A549 treated with Mapracorat at 1 μM for 4 hours (cell line): Measurements from ENCODE around the gene TRAF2. TPM values are rescaled to one million over a fixed set of nuclear protein-coding genes. Genes with fewer than 3 reads are reported as not detected.

Source experiments
- total RNA-seq: library from RNA; stranded (reverse); fragments of 200-300 nt; extraction: Qiagen RNA extraction; gene quantifications from 5 replicates; pipeline ENCODE4 v1.2.3, GENCODE V29; 2022

The TRAF2 gene, protein sequence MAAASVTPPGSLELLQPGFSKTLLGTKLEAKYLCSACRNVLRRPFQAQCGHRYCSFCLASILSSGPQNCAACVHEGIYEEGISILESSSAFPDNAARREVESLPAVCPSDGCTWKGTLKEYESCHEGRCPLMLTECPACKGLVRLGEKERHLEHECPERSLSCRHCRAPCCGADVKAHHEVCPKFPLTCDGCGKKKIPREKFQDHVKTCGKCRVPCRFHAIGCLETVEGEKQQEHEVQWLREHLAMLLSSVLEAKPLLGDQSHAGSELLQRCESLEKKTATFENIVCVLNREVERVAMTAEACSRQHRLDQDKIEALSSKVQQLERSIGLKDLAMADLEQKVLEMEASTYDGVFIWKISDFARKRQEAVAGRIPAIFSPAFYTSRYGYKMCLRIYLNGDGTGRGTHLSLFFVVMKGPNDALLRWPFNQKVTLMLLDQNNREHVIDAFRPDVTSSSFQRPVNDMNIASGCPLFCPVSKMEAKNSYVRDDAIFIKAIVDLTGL
- total RNA-seq: 38.3 to 63.1 TPM (median 52.9 TPM) in 5 replicates

GRCh38 chr9:136885950-136886578 lies at the start of gene TRAF2:
Gene TRAF2, plus strand, starts transcription at chr9:136886516. Its CDS starts 12,225 bp downstream, at chr9:136898741.

GRCh38 chr9:136842380-136842948 lies 43.9 kb upstream of the TRAF2 start, which contains the start of gene AJM1:
Gene AJM1, plus strand, starts transcription at chr9:136842478. Its CDS starts 1,937 bp downstream, at chr9:136844415.

GRCh38 chr9:136849038-136849959 lies 37.0 kb upstream of the TRAF2 start, which contains the start of gene PHPT1:
Gene PHPT1, plus strand, starts transcription at chr9:136849409. Its CDS starts 22 bp downstream, at chr9:136849431.

DNA sequence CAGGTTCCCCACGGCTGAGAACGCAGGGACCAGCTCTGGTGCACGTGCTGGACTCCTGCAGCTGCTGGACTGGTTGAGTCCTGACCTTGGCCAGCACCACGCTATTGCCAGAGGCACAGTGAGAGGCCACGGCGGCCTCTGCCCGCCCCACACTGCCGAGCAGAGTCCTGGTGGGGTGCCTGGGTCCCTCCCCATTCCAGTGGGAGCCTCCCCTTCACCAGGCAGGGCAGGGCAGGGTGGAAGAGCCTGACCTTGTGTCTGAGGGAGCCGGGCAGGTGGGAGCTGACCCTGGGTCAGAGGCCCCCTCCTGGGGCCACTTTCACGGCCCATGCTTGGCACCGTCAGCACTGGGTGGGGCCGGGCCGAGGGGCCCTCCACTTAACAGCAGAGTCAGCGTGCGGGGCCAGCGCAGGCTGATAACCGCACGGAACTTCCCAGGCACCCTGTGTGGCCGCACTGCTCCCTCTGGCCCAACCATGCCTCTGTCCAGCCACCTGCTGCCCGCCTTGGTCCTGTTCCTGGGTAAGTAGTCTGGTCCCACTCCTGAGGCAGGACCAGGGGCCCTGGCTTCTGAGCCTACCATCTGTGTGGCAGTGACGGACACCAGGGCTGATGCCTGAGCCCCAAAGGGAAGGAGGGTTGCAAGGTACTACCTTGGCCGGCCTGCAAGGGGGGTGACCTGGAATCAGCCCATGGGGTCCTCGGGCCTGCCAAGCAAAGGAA lies 34.2 kb upstream of the TRAF2 start, which contains the start of gene MAMDC4:
Gene MAMDC4 (plus strand): TSS at position 406 of the 723 bp plus-strand sequence. CDS start 71 bp downstream, at position 477.

GRCh38 chr9:136944519-136945332 lies 58.4 kb downstream of the TRAF2 start, which contains the start of the genes C8G and FBXW5:
Gene C8G, plus strand, starts transcription at chr9:136945243. Its CDS starts 78 bp downstream, at chr9:136945321.
Gene FBXW5, minus strand, starts transcription at chr9:136944738. Its CDS starts 655 bp downstream, at chr9:136944083.

GRCh38 chr9:136951541-136952320 lies 65.4 kb downstream of the TRAF2 start, which contains the start of gene LCN12:
Gene LCN12, plus strand, starts transcription at chr9:136952273. Its CDS starts 55 bp downstream, at chr9:136952328.

Other genes starting within 250 kb of the TRAF2 start
- 34.8 to 56.2 TPM (median 54.2 TPM) in 5 replicates for gene EGFL7, start 223.6 kb upstream of the TRAF2 start, total RNA-seq
- gene AGPAT2, start 199.1 kb upstream of the TRAF2 start, total RNA-seq: 68.4 to 107 TPM (median 106 TPM) in 5 replicates
- 5.8 to 9.8 TPM (median 8.7 TPM) in 5 replicates for gene DIPK1B, start 173.9 kb upstream of the TRAF2 start, total RNA-seq
- not detected in 5 replicates for gene LCN10, start 143.6 kb upstream of the TRAF2 start, total RNA-seq
- not detected in 5 replicates for gene LCN6, start 138.0 kb upstream of the TRAF2 start, total RNA-seq
- gene LCN8, start 128.3 kb upstream of the TRAF2 start, total RNA-seq: not detected in 5 replicates
- not detected in 5 replicates for gene LCN15, start 122.0 kb upstream of the TRAF2 start, total RNA-seq
- gene TMEM141, start 95.2 kb upstream of the TRAF2 start, total RNA-seq: 58.1 to 77.3 TPM (median 76.6 TPM) in 5 replicates
- 0.16 to 0.58 TPM (median 0.23 TPM) in 5 replicates for gene CCDC183, start 90.2 kb upstream of the TRAF2 start, total RNA-seq
- gene RABL6, start 78.6 kb upstream of the TRAF2 start, total RNA-seq: 59.0 to 84.9 TPM (median 81.6 TPM) in 5 replicates
- 3.3 to 4.7 TPM (median 4.6 TPM) in 5 replicates for gene AJM1, start 44.0 kb upstream of the TRAF2 start, total RNA-seq
- gene PHPT1, start 37.1 kb upstream of the TRAF2 start, total RNA-seq: 279 to 323 TPM (median 297 TPM) in 5 replicates
- gene MAMDC4, start 34.2 kb upstream of the TRAF2 start, total RNA-seq: 1.6 to 5.3 TPM (median 3.7 TPM) in 5 replicates
- 435 to 512 TPM (median 456 TPM) in 5 replicates for gene EDF1, start 20.2 kb upstream of the TRAF2 start, total RNA-seq
- 62.7 to 103 TPM (median 99.7 TPM) in 5 replicates for gene FBXW5, start 58.2 kb downstream of the TRAF2 start, total RNA-seq
- 0.42 to 3.2 TPM (median 0.76 TPM) in 5 replicates for gene C8G, start 58.7 kb downstream of the TRAF2 start, total RNA-seq
- gene LCN12, start 65.8 kb downstream of the TRAF2 start, total RNA-seq: 1.0 to 1.9 TPM (median 1.3 TPM) in 5 replicates
- 0.44 to 0.61 TPM (median 0.47 TPM) in 4 of 5 replicates, not detected in the other for gene PTGDS, start 91.0 kb downstream of the TRAF2 start, total RNA-seq
- 0.07 to 0.24 TPM (median 0.10 TPM) in 5 replicates for gene LCNL1, start 96.5 kb downstream of the TRAF2 start, total RNA-seq
- gene PAXX, start 105.9 kb downstream of the TRAF2 start, total RNA-seq: 43.1 to 85.2 TPM (median 71.2 TPM) in 5 replicates
- 2.4 to 5.5 TPM (median 4.9 TPM) in 5 replicates for gene CLIC3, start 110.1 kb downstream of the TRAF2 start, total RNA-seq
- 19.0 to 29.4 TPM (median 26.7 TPM) in 5 replicates for gene ABCA2, start 141.7 kb downstream of the TRAF2 start, total RNA-seq
- gene FUT7, start 145.6 kb downstream of the TRAF2 start, total RNA-seq: 0.05 to 0.07 TPM (median 0.06 TPM) in 4 of 5 replicates, not detected in the other
- 40.8 to 96.8 TPM (median 80.5 TPM) in 5 replicates for gene NPDC1, start 159.7 kb downstream of the TRAF2 start, total RNA-seq
- 2.2 to 2.9 TPM (median 2.4 TPM) in 5 replicates for gene ENTPD2, start 167.5 kb downstream of the TRAF2 start, total RNA-seq
- 13.5 to 26.0 TPM (median 23.9 TPM) in 5 replicates for gene SAPCD2, start 184.0 kb downstream of the TRAF2 start, total RNA-seq
- gene UAP1L1, start 191.0 kb downstream of the TRAF2 start, total RNA-seq: 9.3 to 16.6 TPM (median 12.2 TPM) in 5 replicates
- gene MAN1B1, start 200.5 kb downstream of the TRAF2 start, total RNA-seq: 40.2 to 53.2 TPM (median 51.7 TPM) in 5 replicates
- gene DPP7, start 228.2 kb downstream of the TRAF2 start, total RNA-seq: 66.6 to 132 TPM (median 125 TPM) in 5 replicates